WERI-Rb-1 (cell line): ENCODE measurements around the gene AGT.

Experiments used
- DNase-seq: peaks from one replicate; pipeline ENCODE4 v3.0.0-alpha.2; 2020
- H3K27ac ChIP-seq: fragments of 250-450 bp; sonication (Bioruptor Pico); 2 replicates; pipeline ENCODE4 v1.5.1; 2020; ENCODE audit warnings: mild to moderate bottlenecking, moderate library complexity
- H3K27me3 ChIP-seq: fragments of 250-450 bp; sonication (Bioruptor Pico); 2 replicates; pipeline ENCODE4 v1.5.1; 2021; ENCODE audit warnings: mild to moderate bottlenecking, low read depth, moderate library complexity; ENCODE audit not compliant: insufficient read depth, severe bottlenecking
- H3K36me3 ChIP-seq: fragments of 250-450 bp; sonication (Bioruptor Pico); 2 replicates; pipeline ENCODE4 v1.5.1; 2020; ENCODE audit warnings: mild to moderate bottlenecking, moderate library complexity
- H3K4me3 ChIP-seq: 2 replicates; pipeline ENCODE4 v1.5.1; 2011; ENCODE audit warnings: low read depth, mild to moderate bottlenecking, control low read depth, low read length
- H3K9me3 ChIP-seq: fragments of 250-450 bp; sonication (Bioruptor Pico); 2 replicates; pipeline ENCODE4 v1.5.1; 2021; ENCODE audit warnings: mild to moderate bottlenecking, moderate library complexity; ENCODE audit not compliant: severe bottlenecking
- CTCF ChIP-seq: IDR thresholded peaks from 2 replicates; pipeline ENCODE4 v1.5.1; 2011; ENCODE audit warnings: low read depth, mild to moderate bottlenecking, control low read depth, inconsistent platforms, low read length

The AGT gene

GRCh38 chr1:230739564-230740290 is 25.8 kb upstream of the AGT start:
- Histone ChIP-seq H3K36me3 (no peaks in the 10 kb centered on the region), H3K27me3 (no peaks in the 10 kb centered on the region), H3K9me3 (no peaks in the 10 kb centered on the region), H3K27ac (no peak overlapping the region), H3K4me3 (no peak overlapping the region)
- no peak for DNase-seq
- no peak for TF ChIP-seq CTCF

DNA sequence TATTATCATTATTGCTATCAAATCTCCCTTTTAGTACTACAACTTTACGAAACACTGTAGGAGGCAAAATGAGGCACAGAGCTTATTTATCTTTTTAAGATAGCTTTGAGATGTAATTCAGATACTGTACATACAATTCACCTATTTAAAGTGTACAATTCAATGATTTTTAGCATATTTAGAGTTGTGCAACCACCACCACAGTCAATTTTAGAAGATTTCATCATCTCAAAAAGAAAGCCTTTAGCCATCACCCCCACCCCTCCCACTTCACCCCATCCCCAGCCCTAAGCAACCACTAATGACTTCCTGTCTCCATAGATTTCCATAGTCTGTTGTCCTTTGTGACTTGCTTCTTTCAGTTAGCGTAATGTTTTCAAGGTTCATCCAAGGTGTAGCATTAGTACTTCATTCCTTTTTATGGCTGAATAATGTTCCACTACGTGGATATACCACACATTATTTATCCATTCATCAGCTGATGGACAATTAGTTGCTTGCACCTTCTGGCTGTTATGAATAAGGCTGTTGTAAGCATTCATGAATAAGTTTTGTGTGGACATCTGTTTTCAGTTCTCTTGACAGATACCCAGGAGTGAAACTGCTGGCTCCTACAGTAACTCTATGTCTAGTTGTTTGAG is 23.8 kb upstream of the AGT start:
- TF ChIP-seq CTCF = no peak
- no peaks in the 10 kb centered on the region for H3K27me3 ChIP-seq
- no peak overlapping the region for H3K4me3 ChIP-seq
- H3K9me3 ChIP-seq = no peaks in the 10 kb centered on the region
- no peaks in the 10 kb centered on the region for H3K36me3 ChIP-seq
- DNase-seq = no peak
- H3K27ac ChIP-seq = no peak overlapping the region

GRCh38 chr1:230735447-230735846 is 21.5 kb upstream of the AGT start:
- H3K27ac ChIP-seq = no peak overlapping the region
- no peak overlapping the region for H3K4me3 ChIP-seq
- no peaks in the 10 kb centered on the region for H3K36me3 ChIP-seq
- peak; percentile 57 for DNase-seq
- no peaks in the 10 kb centered on the region for H3K9me3 ChIP-seq
- no peaks in the 10 kb centered on the region for H3K27me3 ChIP-seq
- no peak for TF ChIP-seq CTCF

- H3K4me3 ChIP-seq = no peak overlapping the region
- no peak for TF ChIP-seq CTCF
- no peak overlapping the region for H3K27ac ChIP-seq
- H3K36me3 ChIP-seq = no peaks in the 10 kb centered on the region
- no peaks in the 10 kb centered on the region for H3K27me3 ChIP-seq
- H3K9me3 ChIP-seq = no peaks in the 10 kb centered on the region
- no peak for DNase-seq
Measured at GRCh38 chr1:230730977-230731376, 17.1 kb upstream of the AGT start.

GRCh38 chr1:230728710-230729392 is 14.9 kb upstream of the AGT start:
- DNase-seq = no peak
- no peak for TF ChIP-seq CTCF
- no peak overlapping the region for H3K27ac ChIP-seq

More at GRCh38 chr1:230728710-230729392, 14.9 kb upstream of the AGT start:
- Histone ChIP-seq H3K4me3 (no peak overlapping the region), H3K27me3 (no peaks in the 10 kb centered on the region), H3K36me3 (no peaks in the 10 kb centered on the region), H3K9me3 (no peaks in the 10 kb centered on the region)
